HG03175 (cell line): ENCODE data around the gene INCENP.
"Not testable (repeated sequence)": the region's sequence is repeated elsewhere in the genome, so short reads cannot be mapped to it uniquely, and the experiment has no call there.

Experiments used
- ATAC-seq: cut with Tn5 transposase; IDR thresholded peaks from one replicate; pipeline ENCODE4 v1.9.1; 2021; ENCODE audit warnings: mild to moderate bottlenecking, moderate library complexity; ENCODE audit not compliant: unreplicated experiment

INCENP gene

DNA sequence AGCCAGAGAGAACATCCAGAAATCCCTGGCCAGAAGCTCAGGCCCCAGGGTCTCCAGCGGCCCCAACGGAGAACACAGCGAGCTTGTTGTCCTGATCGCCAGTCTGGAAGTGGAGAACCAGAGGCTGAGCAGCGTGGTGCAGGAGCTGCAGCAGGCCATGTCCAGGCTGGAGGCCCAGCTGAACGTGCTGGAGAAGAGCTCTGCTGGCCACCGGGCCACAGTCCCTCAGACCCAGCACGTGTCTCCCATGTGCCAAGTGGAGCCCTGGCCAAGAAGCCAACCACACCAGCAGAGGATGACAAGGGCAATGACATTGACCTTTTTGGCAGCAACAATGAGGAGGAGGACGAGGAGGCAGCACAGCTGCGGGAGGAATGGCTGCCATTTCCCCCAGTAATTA, 45.6 kb downstream of the INCENP start:
- ATAC-seq: no peak

GRCh38 chr11:62169935-62170334, 46.1 kb downstream of the INCENP start:
- no peak for ATAC-seq

DNA sequence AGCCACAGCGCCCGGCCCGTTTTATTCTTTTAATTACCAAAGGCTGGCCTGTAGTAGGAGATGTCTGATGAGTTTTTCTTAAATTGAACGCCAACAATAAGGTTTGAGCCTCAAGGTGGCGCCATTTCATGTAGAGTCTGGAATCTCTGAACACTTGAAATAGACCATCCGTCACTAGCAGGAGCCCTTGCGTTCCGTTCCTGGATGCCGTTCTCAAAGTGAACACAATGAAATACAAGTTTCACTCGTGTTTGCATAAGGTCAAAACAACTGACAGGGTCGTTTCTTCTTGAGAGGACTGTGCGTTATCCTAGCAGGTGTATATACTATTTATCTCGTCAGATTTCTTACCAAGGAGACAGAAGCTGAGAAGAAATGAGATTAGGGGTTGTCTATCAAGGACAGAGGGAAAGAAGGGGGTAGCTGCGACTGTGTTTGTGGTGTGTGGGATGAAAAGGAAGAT, 47.5 kb downstream of the INCENP start:
- ATAC-seq: no peak

DNA sequence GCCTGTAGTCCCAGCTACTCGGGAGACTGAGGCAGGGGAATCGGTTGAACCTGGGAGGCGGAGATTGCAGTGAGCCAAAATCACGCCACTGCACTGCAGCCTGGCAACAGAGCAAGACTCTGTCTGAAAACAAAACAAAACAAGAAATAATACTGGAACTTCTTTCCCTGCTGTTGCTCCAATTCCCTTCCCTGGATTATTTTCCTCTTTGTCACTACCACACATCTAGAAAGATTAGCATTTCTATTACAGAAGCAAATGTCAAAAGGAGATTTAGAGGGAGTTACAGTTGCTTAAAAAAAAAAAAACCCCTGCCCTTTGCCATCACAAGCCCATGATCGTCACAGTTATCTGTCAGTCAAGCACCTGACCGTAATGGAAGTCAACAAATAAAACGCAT, 48.5 kb downstream of the INCENP start:
- no peak for ATAC-seq

GRCh38 chr11:62176766-62177165, 53.0 kb downstream of the INCENP start:
- no peak for ATAC-seq

DNA sequence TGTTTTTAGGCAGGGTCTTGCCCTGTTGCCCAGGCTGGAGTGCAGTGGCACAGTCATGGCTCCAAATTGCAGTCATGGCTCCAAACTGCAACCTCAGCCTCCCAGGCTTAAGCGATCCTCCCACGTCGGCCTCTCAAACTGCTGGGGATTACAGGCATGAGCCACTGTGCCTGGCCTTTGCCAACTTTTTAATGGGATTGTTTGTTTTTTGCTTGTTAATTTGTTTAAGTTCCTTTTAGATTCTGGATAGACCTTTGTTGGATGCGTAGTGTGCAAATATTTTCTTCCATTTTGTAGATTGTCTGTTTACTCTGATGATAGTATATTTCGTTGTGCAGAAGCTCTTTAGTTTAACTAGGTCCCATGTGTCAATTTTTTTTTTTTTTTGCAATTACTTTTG, 56.2 kb downstream of the INCENP start:
- ATAC-seq: no peak

DNA sequence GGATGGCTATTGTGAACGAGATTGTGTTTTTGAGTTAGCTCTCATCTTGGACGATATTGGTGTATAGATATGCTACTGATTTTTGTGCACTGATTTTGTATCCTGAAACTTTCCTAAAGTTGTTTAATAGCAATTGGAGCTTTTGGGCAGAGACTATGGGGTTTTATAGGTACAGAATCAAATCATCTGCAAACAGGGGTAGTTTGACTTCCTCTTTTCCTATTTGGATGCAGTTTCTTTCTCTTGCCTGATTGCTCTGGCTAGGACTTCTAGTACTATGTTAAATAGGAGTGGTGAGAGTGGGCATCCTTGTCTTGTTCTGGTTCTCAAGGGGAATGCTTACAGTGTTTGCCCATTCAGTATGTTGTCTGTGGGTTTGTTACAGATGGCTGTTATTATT, 57.3 kb downstream of the INCENP start:
- no peak for ATAC-seq

GRCh38 chr11:62182147-62182891, 58.5 kb downstream of the INCENP start:
- no peak for ATAC-seq

DNA sequence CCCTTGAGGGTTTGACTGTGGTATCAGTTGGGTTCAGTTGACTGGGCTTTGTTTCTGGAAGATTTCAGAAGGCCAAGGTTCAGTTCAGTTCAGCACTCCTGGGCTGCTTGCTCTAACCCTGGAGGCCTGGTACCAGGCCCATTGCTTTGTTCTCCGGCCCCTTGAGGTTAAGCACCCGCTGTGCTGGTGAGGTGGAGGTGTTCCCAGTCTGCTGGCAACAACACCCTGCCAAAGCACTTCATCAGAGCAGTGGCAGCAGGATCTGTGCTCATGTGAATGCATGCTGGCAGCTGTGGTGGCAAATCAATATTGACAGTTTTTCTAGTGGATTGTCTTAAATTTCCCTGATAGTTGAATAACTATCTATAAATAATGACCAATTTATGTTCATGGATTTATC, 62.4 kb downstream of the INCENP start:
- ATAC-seq: no peak

- ATAC-seq: no peak
These were observed 66.2 kb downstream of the INCENP start, which contains the start of gene SCGB1D1 for GRCh38 chr11:62190011-62190410. TSS of gene SCGB1D1 (plus strand) at chr11:62190216. CDS start at chr11:62190285, 69 bp downstream.

GRCh38 chr11:62193952-62194351, 70.1 kb downstream of the INCENP start:
- no peak for ATAC-seq

DNA sequence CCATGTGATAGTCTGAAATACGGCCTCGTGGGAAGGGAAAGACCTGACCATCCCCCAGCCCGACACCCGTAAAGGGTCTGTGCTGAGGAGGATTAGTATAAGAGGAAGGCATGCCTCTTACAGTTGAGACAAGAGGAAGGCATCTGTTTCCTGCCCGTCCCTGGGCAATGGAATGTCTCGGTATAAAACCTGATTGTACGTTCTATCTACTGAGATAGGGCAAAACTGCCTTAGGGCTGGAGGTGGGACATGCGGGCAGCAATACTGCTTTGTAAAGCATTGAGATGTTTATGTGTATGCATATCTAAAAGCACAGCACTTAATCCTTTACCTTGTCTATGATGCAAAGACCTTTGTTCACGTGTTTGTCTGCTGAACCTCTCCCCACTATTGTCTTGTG, 71.2 kb downstream of the INCENP start:
- ATAC-seq: not testable (repeated sequence)

DNA sequence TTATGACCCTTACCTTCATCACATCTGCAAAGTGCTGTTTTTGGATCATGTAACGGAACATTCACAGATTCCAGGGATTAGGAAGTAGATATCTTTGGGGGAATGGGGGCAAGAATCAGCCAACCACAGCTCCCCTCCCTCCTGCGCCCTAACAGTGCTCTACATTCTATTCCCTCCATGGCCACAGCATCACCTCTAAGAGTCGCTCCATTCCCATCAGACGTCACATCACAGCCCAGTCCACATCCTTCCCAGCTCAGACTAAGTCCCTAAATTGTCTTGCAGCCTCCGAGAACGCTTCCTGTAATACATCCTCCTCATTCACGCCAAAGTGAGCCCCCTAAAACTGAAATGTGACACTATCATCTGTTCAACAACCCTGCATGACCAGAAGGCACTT, 72.1 kb downstream of the INCENP start:
- ATAC-seq: no peak

- ATAC-seq: not testable (repeated sequence)
These were observed 73.6 kb downstream of the INCENP start for GRCh38 chr11:62197400-62197799.

- no peak for ATAC-seq
These were observed 77.6 kb downstream of the INCENP start for GRCh38 chr11:62201376-62201775.
